Measurements from ENCODE around the gene WDR4.
"Not testable (repeated sequence)": the region's sequence is repeated elsewhere in the genome, so short reads cannot be mapped to it uniquely, and the experiment has no call there.

WDR4 gene

DNA sequence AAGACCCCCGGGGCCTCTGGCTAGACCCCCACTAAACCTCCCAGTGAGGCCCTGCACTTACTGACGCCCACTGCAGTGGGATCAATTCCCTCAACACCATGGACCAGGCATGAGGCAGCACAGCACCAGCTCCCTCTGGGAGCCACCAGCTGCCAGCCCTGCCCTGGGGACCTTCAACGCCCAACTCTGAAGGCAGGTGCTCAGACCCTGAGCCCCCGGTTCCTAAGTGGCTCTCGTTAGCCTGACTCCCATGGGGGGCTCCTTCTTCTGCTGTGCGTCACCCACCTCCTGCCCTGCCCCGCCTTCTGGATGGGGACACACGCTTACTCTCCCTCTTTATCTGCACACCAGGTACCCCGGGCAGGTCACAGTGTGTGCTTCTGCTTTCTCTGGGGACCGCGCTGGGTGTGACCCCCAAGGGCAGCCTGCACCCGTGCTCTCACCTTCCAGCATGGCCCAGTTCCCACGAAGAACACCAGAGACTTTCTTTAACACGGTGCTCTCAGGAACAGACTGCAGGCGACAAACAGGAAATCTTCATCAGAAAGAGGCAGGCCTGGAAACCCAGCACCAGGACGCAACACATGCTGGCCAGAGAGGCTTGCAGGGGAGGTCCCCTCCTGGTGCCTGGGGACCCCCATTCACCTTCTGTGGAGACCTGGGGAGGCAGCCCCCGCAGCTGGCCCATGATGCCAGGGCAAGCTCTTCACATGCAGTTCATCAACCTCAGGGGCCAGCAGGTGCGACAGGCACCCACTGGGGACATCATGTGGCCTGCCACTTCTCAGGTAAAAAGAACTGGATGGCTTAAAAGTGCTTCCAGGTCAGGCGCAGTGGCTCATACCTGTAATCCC is 27.3 kb downstream of the WDR4 start:
- TF ChIP-seq, protein P1, sequence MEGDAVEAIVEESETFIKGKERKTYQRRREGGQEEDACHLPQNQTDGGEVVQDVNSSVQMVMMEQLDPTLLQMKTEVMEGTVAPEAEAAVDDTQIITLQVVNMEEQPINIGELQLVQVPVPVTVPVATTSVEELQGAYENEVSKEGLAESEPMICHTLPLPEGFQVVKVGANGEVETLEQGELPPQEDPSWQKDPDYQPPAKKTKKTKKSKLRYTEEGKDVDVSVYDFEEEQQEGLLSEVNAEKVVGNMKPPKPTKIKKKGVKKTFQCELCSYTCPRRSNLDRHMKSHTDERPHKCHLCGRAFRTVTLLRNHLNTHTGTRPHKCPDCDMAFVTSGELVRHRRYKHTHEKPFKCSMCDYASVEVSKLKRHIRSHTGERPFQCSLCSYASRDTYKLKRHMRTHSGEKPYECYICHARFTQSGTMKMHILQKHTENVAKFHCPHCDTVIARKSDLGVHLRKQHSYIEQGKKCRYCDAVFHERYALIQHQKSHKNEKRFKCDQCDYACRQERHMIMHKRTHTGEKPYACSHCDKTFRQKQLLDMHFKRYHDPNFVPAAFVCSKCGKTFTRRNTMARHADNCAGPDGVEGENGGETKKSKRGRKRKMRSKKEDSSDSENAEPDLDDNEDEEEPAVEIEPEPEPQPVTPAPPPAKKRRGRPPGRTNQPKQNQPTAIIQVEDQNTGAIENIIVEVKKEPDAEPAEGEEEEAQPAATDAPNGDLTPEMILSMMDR (IDR thresholded peaks at IDR 0.05; ENCODE audit: insufficient read depth, low read length, missing control alignments): no peak
- POLR2A ChIA-PET: no interaction called here
- CTCF ChIA-PET: no interaction called here
- DNase-seq (ENCODE audit: low read depth, low spot score): no peak
- no peak overlapping the region for H3K4me3 ChIP-seq (ENCODE audit: low read depth, low read length)

DNA sequence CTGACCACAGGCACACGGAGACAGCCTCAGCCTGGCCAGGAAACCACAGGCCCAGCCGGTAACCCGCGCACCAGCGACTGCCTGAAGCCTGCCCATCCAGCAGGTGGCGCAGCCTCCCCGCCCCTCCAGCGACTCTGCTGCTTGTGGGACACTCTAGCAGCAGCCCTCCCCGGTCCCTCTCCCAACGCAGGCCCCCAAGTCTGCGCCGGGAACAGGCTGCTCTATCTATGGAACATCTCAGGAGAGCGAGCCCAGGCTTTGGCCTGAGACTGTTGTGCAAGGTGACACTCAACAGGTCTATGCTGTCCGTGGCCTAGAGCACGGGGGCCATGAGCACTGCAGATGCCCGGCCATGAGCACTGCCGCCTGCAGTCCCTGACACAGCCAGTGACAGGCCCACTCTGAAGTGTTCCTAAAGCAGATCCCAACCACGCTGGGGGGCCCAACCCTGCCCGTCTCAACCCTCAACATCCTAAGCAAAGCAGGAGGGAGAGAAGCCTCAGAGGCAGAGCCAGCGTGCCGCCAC is 28.4 kb downstream of the WDR4 start:
- TF ChIP-seq, protein P1 (IDR thresholded peaks at IDR 0.05; ENCODE audit: insufficient read depth, low read length, missing control alignments): peak; percentile 55
- CTCF ChIA-PET: no interaction called here
- POLR2A ChIA-PET: no interaction called here
- H3K4me3 ChIP-seq (ENCODE audit: low read depth, low read length): no peak overlapping the region
- no peak for DNase-seq (ENCODE audit: low read depth, low spot score)

- DNase-seq (ENCODE audit: low read depth, low spot score): no peak
- TF ChIP-seq, protein P1 (IDR thresholded peaks at IDR 0.05; ENCODE audit: insufficient read depth, low read length, missing control alignments): no peak
- ChIA-PET POLR2A (no interaction called here), CTCF (no interaction called here)
- H3K4me3 ChIP-seq (ENCODE audit: low read depth, low read length): no peak overlapping the region
Measured at GRCh38 chr21:42850463-42850862, 28.9 kb downstream of the WDR4 start.

GRCh38 chr21:42849759-42850412 is 29.5 kb downstream of the WDR4 start:
- TF ChIP-seq, protein P1 (IDR thresholded peaks at IDR 0.05; ENCODE audit: insufficient read depth, low read length, missing control alignments): no peak
- H3K4me3 ChIP-seq (ENCODE audit: low read depth, low read length): no peak overlapping the region
- CTCF ChIA-PET: interaction anchor here (1.0 kb wide), 1 partner anchor 8 kb away, joined by 4 read pairs; no protein-coding TSS in a partner anchor
- DNase-seq (ENCODE audit: low read depth, low spot score): no peak
- POLR2A ChIA-PET: no interaction called here

DNA sequence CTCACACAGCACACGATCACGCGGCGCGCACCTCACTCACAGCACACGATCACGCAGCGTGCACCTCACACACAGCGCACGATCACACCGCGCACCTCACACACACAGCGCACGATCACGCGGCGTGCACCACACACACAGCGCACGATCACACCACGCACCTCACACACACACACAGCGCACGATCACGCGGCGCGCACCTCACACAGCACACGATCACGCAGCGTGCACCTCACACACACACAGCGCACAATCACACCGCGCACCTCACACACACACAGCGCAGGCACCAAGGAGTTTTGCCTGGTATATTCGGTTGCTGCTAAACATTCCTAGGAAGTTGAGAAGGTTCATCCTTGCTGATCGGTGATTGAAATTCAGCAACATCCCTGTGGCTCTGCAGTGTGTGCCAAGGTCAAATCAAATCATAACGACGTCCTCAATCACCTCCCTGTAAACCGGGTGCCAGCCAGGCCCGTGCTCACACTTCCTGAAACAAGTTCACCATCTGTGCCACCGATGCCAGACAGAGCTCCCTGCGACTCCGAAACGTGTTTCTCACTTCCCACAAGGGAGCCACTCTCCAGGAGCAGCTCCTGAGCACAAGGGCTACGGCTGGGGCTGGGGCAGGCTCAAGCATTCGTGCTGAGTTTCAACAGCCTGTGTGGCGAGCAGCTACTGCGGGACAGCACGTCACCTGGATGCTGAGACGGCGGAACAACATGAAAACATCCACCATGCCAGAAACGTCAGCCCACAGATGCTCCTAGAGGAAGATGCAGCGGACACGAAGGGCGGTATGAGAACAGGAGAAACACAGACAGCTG is 30.2 kb downstream of the WDR4 start:
- ChIA-PET POLR2A (no interaction called here), CTCF (interaction anchor here (1.0 kb wide), 1 partner anchor 7 kb away, joined by 4 read pairs; no protein-coding TSS in a partner anchor)
- TF ChIP-seq, protein P1 (IDR thresholded peaks at IDR 0.05; ENCODE audit: insufficient read depth, low read length, missing control alignments): no peak
- no peak for DNase-seq (ENCODE audit: low read depth, low spot score)
- H3K4me3 ChIP-seq (ENCODE audit: low read depth, low read length): no peak overlapping the region

- H3K4me3 ChIP-seq (ENCODE audit: low read depth, low read length); DNase-seq (ENCODE audit: low read depth, low spot score); CTCF ChIA-PET; POLR2A ChIA-PET: not testable (repeated sequence)
Measured at GRCh38 chr21:42848144-42848931, 31.0 kb downstream of the WDR4 start.

Data from AG04449 (cell line).